DND-41 (cell line): ENCODE measurements around the gene SAPCD1.

Experiments used
- ATAC-seq: fragments of 200-7000 bp; cut with Tn5 transposase; 3 replicates; pipeline ENCODE4 v1.9.1; 2021; ENCODE audit warnings: low read depth; ENCODE audit not compliant: insufficient read depth
- DNase-seq: peaks from one replicate; pipeline ENCODE4 v3.0.0-alpha.2; 2020
- H2AFZ ChIP-seq: 2 replicates; pipeline ENCODE4 v1.6.0; 2012; ENCODE audit warnings: low read depth, low read length
- H3K27ac ChIP-seq: 2 replicates; pipeline ENCODE4 v1.5.1; 2012; ENCODE audit warnings: low read length, inconsistent platforms
- H3K27me3 ChIP-seq: fragments of 200-600 bp; sonication (generic); 2 replicates; pipeline ENCODE4 v1.6.0; 2012; ENCODE audit warnings: low read length, mild to moderate bottlenecking, inconsistent platforms; ENCODE audit not compliant: insufficient read depth, poor library complexity
- H3K36me3 ChIP-seq: 2 replicates; pipeline ENCODE4 v1.5.1; 2012; ENCODE audit warnings: low read length, inconsistent platforms; ENCODE audit not compliant: insufficient read depth
- H3K4me1 ChIP-seq: 2 replicates; pipeline ENCODE4 v1.5.1; 2012; ENCODE audit warnings: mild to moderate bottlenecking, low read length; ENCODE audit not compliant: insufficient read depth
- H3K4me2 ChIP-seq: 2 replicates; pipeline ENCODE4 v1.6.0; 2012; ENCODE audit warnings: mild to moderate bottlenecking, moderate library complexity, low read length, inconsistent platforms; ENCODE audit not compliant: insufficient read depth
- H3K4me3 ChIP-seq, 2 experiments: fragments of 200-600 bp in 1 of 2; shearing (Covaris generic) in 1 of 2; 2 replicates each; pipeline ENCODE4 v1.5.1; 2012 to 2016; ENCODE audit warnings: inconsistent platforms in 2 of 2, low read length in 2 of 2, mild to moderate bottlenecking in 2 of 2, low read depth in 1 of 2, moderate library complexity in 1 of 2
- H3K79me2 ChIP-seq: 2 replicates; pipeline ENCODE4 v1.6.0; 2012; ENCODE audit warnings: low read length, inconsistent platforms; ENCODE audit not compliant: insufficient read depth
- H3K9ac ChIP-seq: 2 replicates; pipeline ENCODE4 v1.6.0; 2012; ENCODE audit warnings: low read depth, mild to moderate bottlenecking, inconsistent platforms, low read length, moderate library complexity
- H3K9me3 ChIP-seq: 2 replicates; pipeline ENCODE4 v1.5.1; 2012; ENCODE audit warnings: low read length, moderate library complexity, mild to moderate bottlenecking, inconsistent platforms; ENCODE audit not compliant: insufficient read depth, severe bottlenecking
- H4K20me1 ChIP-seq: 2 replicates; pipeline ENCODE4 v1.6.0; 2012; ENCODE audit warnings: low read length; ENCODE audit not compliant: insufficient read depth
- EZH2 ChIP-seq: IDR thresholded peaks from 3 replicates; pipeline ENCODE4 v1.6.1; 2012; ENCODE audit warnings: borderline replicate concordance, low read depth, mild to moderate bottlenecking, moderate library complexity, low read length, inconsistent platforms; ENCODE audit not compliant: severe bottlenecking
- TF ChIP-seq, protein P1 (sequence below): IDR thresholded peaks from 2 replicates; pipeline ENCODE4 v1.5.1; 2012; ENCODE audit warnings: borderline replicate concordance, low read length, moderate library complexity, mild to moderate bottlenecking; ENCODE audit not compliant: poor library complexity, severe bottlenecking; ENCODE audit errors: extremely low read depth

The SAPCD1 gene

DNA sequence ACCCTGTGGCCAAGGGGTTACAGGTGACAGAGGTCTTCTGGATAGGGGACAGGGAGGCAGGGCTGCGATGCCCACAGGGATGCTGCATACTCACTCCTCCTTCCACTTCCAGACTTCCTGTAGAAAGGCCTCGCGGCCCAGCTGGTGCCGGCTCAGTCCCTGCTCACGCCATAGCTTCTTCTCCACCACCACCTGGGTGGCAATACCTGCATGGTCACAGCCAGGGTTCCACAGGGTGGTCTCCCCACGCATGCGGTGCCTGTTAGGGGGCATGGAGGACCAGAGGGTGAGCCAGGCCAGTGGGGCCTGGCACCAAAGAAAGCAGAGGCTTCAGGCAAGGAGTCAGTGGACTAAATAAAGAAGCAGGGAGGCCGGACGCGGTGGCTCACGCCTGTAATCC, 23.0 kb downstream of the SAPCD1 start:
- Histone ChIP-seq H2AFZ (no peak overlapping the region), H3K79me2 (peaks cover 2% of the 10 kb centered on the region; the same call in 1 of the 2 replicates), H3K4me3 (no peak overlapping the region), H3K4me2 (no peak overlapping the region), H4K20me1 (peaks cover 4% of the 10 kb centered on the region; the same call in 1 of the 2 replicates), H3K9me3 (no peaks in the 10 kb centered on the region), H3K27ac (no peak overlapping the region), H3K9ac (no peak overlapping the region), H3K4me1 (no peaks in the 10 kb centered on the region), H3K27me3 (no peaks in the 10 kb centered on the region), H3K36me3 (peaks cover 82% of the 10 kb centered on the region)
- DNase-seq: no peak
- ATAC-seq: no peak
- no peak for TF ChIP-seq EZH2
- TF ChIP-seq, protein P1, sequence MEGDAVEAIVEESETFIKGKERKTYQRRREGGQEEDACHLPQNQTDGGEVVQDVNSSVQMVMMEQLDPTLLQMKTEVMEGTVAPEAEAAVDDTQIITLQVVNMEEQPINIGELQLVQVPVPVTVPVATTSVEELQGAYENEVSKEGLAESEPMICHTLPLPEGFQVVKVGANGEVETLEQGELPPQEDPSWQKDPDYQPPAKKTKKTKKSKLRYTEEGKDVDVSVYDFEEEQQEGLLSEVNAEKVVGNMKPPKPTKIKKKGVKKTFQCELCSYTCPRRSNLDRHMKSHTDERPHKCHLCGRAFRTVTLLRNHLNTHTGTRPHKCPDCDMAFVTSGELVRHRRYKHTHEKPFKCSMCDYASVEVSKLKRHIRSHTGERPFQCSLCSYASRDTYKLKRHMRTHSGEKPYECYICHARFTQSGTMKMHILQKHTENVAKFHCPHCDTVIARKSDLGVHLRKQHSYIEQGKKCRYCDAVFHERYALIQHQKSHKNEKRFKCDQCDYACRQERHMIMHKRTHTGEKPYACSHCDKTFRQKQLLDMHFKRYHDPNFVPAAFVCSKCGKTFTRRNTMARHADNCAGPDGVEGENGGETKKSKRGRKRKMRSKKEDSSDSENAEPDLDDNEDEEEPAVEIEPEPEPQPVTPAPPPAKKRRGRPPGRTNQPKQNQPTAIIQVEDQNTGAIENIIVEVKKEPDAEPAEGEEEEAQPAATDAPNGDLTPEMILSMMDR: no peak

DNA sequence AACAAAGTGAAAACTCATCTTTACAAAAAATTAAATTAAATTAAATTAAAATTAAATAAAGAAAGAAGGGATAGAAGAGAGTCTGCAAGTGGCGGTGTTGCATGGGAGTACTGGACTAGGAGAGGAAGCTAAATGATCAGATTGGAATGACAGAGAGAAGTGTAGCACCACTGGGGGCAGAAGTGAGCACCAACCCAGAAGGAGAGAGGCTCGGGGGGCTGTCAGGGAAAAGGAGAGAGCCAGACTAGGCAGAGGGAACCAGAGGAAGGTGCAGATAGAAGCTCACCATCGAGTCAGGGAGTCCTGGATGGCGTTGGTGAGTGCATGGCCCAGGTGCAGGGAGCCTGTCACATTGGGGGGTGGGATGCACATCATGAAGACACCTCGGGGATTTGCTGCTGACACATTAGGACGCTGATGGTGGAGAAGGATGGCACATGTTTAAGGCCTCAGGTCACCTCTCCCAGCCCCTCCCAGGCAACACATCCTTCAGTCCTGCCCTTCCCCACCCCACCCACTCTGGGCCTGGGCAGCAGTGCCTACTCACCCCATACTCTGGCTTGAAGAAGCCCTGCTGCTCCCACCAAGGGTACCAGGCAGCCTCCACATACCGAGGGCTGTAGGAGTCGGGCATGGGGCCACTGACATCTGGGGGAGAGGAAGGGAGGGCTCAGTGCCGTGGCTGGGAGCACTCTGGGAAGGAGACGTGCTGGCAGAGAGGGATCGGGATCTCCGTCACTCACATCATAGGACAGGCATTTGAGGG, 29.1 kb downstream of the SAPCD1 start:
- peak; percentile 71 for ATAC-seq

DNA sequence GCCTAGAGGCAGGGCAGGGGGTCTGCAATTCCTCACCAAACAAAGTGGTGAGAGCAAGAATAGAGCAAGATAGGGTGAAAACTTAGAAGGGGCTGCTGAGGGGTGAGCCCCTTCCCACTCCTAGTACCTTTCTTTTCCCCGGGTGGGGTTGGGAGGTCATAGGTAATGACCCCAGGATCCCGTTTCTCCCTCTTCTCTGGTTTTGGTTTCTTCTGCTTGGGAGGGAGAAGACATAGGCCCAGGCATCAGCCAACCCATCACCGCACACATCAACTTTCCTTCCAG, 29.6 kb downstream of the SAPCD1 start:
- Histone ChIP-seq H3K4me2 (no peak overlapping the region), H2AFZ (no peak overlapping the region), H3K79me2 (peaks cover 44% of the 10 kb centered on the region), H3K27me3 (no peaks in the 10 kb centered on the region), H3K9me3 (no peaks in the 10 kb centered on the region), H3K4me1 (peaks cover 40% of the 10 kb centered on the region), H3K4me3 (no peak overlapping the region), H3K27ac (no peak overlapping the region), H4K20me1 (no peaks in the 10 kb centered on the region; the same call in 1 of the 2 replicates), H3K9ac (no peak overlapping the region), H3K36me3 (peaks cover 48% of the 10 kb centered on the region)
- ATAC-seq (no peak), DNase-seq (no peak)
- TF ChIP-seq EZH2: no peak
- TF ChIP-seq, protein P1: no peak

More for the DNA sequence above, 29.1 kb downstream of the SAPCD1 start:
- no peak overlapping the region for H3K9ac ChIP-seq
- peaks cover 37% of the 10 kb centered on the region for H3K4me1 ChIP-seq
- TF ChIP-seq EZH2: no peak
- TF ChIP-seq, protein P1: peak; percentile 78
- H2AFZ ChIP-seq: no peak overlapping the region
- H3K4me3 ChIP-seq: no peak overlapping the region
- H3K4me2 ChIP-seq: peak overlapping the region; percentile 1; the same call in 1 of the 2 replicates
- peaks cover 44% of the 10 kb centered on the region for H3K79me2 ChIP-seq
- H3K9me3 ChIP-seq: no peaks in the 10 kb centered on the region
- H3K27ac ChIP-seq: no peak overlapping the region
- peaks cover 50% of the 10 kb centered on the region for H3K36me3 ChIP-seq
- H4K20me1 ChIP-seq: no peaks in the 10 kb centered on the region; the same call in 1 of the 2 replicates
- peak; percentile 76 for DNase-seq
- no peaks in the 10 kb centered on the region for H3K27me3 ChIP-seq
